Natural killer cell (primary cell): Measurements from ENCODE around the gene TBR1. TPM values are rescaled to one million over a fixed set of nuclear protein-coding genes. Genes with fewer than 3 reads are reported as not detected.

Source experiments
- ATAC-seq, 3 donors: fragments of 150-1000 bp in 2 of 3; fragments of 200-7000 bp in 1 of 3; cut with Tn5 transposase; 1 replicate in 1 of 3; 2 replicates in 2 of 3; pipeline ENCODE4 v1.10.0; 2021; ENCODE audit warnings: mild to moderate bottlenecking in 2 of 3, moderate library complexity in 2 of 3
- DNase-seq, 2 donors: peaks; one replicate each; pipeline versions ENCODE4 v3.0.0 to v3.0.0-alpha.2; 2013 to 2021; ENCODE audit warnings: mixed read lengths in 1 of 2
- H3K27ac ChIP-seq: one replicate; pipeline ENCODE4 v1.5.1; 2013; ENCODE audit warnings: mild to moderate bottlenecking, low read length
- H3K27me3 ChIP-seq: one replicate; pipeline ENCODE4 v1.6.1; 2013; ENCODE audit warnings: low read length; ENCODE audit not compliant: control insufficient read depth, insufficient read depth
- H3K36me3 ChIP-seq: one replicate; pipeline ENCODE4 v1.6.1; 2013; ENCODE audit warnings: low read length; ENCODE audit not compliant: control insufficient read depth, insufficient read depth
- H3K4me1 ChIP-seq: one replicate; pipeline ENCODE4 v1.6.1; 2013; ENCODE audit warnings: low read length; ENCODE audit not compliant: control insufficient read depth, insufficient read depth
- H3K4me3 ChIP-seq: one replicate; pipeline ENCODE4 v1.5.1; 2013; ENCODE audit warnings: low read length
- H3K9me3 ChIP-seq: one replicate; pipeline ENCODE4 v1.6.1; 2013; ENCODE audit warnings: low read length; ENCODE audit not compliant: control insufficient read depth, insufficient read depth
- H3K27ac Mint-ChIP-seq, 2 donors: one replicate each; pipeline ENCODE4 v1.8.0; 2022; ENCODE audit warnings: mild to moderate bottlenecking in 2 of 2, mixed read lengths in 2 of 2, moderate library complexity in 1 of 2
- H3K27me3 Mint-ChIP-seq, 2 donors: one replicate each; pipeline ENCODE4 v1.8.0; 2022; ENCODE audit warnings: low read depth in 2 of 2, mixed read lengths in 2 of 2
- H3K36me3 Mint-ChIP-seq: one replicate; pipeline ENCODE4 v1.8.0; 2022; ENCODE audit warnings: mixed read lengths
- H3K4me1 Mint-ChIP-seq, 2 donors: one replicate each; pipeline ENCODE4 v1.8.0; 2022; ENCODE audit warnings: mixed read lengths in 2 of 2
- H3K4me3 Mint-ChIP-seq: one replicate; pipeline ENCODE4 v1.8.0; 2022; ENCODE audit warnings: mild to moderate bottlenecking, moderate library complexity, mixed read lengths
- H3K9me3 Mint-ChIP-seq, 2 donors: one replicate each; pipeline ENCODE4 v1.8.0; 2022; ENCODE audit warnings: mixed read lengths in 2 of 2
- CTCF ChIP-seq: fragments of 200-600 bp; IDR thresholded peaks from one replicate; pipeline ENCODE4 v1.8.0; 2022; ENCODE audit warnings: antibody characterized with exemption
- WGBS: methylation state at CpG from one replicate; pipeline ENCODE4 v1.1.7; 2013; ENCODE audit warnings: missing lambda C conversion rate; ENCODE audit not compliant: insufficient coverage; 5-methylcytosine and 5-hydroxymethylcytosine counted together
- intact Hi-C: fragments of 100-400 bp; cut with micrococcal nuclease; formaldehyde crosslinking; loops from one replicate; pipeline ENCODE4 v1.14.2; 2022
- total RNA-seq, 4 donors: library from RNA; stranded (reverse); fragments of 120-200 nt in 1 of 4; gene quantifications; one replicate each; pipeline versions ENCODE4 v1.2.3 to v1.2.4, GENCODE V29; 2013 to 2022

The TBR1 gene
- total RNA-seq, 3 donors from 2014 or later (not counting 1 experiment from before 2014, with no cell fraction given): not detected

DNA sequence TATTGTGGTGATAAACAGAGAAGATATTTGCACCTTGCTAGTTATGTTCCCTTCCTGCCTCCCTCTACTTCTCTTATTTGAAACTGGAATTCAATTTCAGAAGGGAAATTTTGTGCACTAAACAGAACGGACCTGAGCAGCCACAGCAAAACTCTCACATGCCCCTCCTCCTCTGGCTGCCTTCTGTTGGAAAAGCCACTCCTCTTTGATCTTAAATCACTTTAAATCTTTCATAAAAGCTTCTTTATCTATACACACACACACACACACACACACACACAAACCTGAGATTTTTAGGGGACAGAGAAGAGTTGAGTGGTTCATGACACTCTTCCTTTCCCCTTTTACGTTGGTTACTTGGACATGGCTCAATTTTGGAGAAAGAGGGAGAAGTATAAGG is 5.6 kb downstream of the TBR1 start:
- no peak for TF ChIP-seq CTCF
- Mint-ChIP-seq H3K27ac (no peak overlapping the region), H3K36me3 (peaks cover 15% of the 10 kb centered on the region), H3K4me3 (no peak overlapping the region), H3K4me1 (peaks cover 23 to 46% of the 10 kb centered on the region in 2 donors), H3K9me3 (no peaks in the 10 kb centered on the region), H3K27me3 (peaks cover 74 to 92% of the 10 kb centered on the region in 2 donors)
- H3K4me3 ChIP-seq: no peak overlapping the region
- intact Hi-C loops: no loop called here
- 0% methylated on average over 1 of the region's 2 CpGs for WGBS
- H3K4me1 ChIP-seq: peaks cover 30% of the 10 kb centered on the region
- no peaks in the 10 kb centered on the region for H3K36me3 ChIP-seq
- DNase-seq (no peak), ATAC-seq (no peak)
- H3K27ac ChIP-seq: no peak overlapping the region
- H3K9me3 ChIP-seq: peaks cover 4% of the 10 kb centered on the region
- H3K27me3 ChIP-seq: peaks cover 78% of the 10 kb centered on the region

DNA sequence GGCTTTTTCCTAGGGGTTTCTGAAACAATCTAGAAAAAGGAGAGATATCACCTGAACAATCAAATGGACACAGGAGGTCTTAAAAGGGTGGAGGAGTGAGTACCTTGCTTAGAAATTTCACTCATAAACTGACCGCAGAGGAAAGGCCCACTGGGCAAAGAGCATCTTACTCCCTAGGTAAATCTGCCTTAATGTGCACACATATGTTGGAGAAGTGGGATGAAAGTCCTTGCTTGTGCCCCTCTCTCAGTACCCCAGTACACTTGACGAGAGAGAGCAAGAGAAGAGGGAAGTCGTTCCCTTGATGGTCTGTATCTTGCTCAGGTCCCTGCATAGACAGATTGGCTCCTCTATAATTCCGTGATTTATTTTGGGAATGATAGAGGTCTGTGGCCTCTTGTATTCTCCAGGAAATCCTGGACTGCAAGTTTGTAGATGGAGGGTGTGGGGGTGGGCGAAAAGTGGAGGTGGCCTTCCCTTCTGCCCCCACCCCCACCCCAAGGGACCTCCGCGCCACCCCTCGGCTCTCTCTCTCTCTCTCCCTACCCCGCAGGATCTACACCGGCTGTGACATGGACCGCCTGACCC is 6.8 kb downstream of the TBR1 start:
- H3K9me3 ChIP-seq: peaks cover 4% of the 10 kb centered on the region
- DNase-seq (no peak), ATAC-seq (no peak)
- TF ChIP-seq CTCF: no peak
- peaks cover 27 to 43% of the 10 kb centered on the region in 2 donors for H3K4me1 Mint-ChIP-seq
- 13% methylated on average over 10 of the region's 11 CpGs for WGBS
- no peak overlapping the region for H3K27ac ChIP-seq
- H3K27me3 ChIP-seq: peaks cover 79% of the 10 kb centered on the region
- H3K27ac Mint-ChIP-seq: no peak overlapping the region
- peaks cover 15% of the 10 kb centered on the region for H3K36me3 Mint-ChIP-seq
- H3K4me3 ChIP-seq: no peak overlapping the region
- H3K36me3 ChIP-seq: no peaks in the 10 kb centered on the region
- intact Hi-C loops: no loop called here
- H3K4me3 Mint-ChIP-seq: peak overlapping the region; percentile 62
- H3K27me3 Mint-ChIP-seq: peaks cover 70 to 89% of the 10 kb centered on the region in 2 donors
- H3K9me3 Mint-ChIP-seq: no peaks in the 10 kb centered on the region
- peaks cover 34% of the 10 kb centered on the region for H3K4me1 ChIP-seq

DNA sequence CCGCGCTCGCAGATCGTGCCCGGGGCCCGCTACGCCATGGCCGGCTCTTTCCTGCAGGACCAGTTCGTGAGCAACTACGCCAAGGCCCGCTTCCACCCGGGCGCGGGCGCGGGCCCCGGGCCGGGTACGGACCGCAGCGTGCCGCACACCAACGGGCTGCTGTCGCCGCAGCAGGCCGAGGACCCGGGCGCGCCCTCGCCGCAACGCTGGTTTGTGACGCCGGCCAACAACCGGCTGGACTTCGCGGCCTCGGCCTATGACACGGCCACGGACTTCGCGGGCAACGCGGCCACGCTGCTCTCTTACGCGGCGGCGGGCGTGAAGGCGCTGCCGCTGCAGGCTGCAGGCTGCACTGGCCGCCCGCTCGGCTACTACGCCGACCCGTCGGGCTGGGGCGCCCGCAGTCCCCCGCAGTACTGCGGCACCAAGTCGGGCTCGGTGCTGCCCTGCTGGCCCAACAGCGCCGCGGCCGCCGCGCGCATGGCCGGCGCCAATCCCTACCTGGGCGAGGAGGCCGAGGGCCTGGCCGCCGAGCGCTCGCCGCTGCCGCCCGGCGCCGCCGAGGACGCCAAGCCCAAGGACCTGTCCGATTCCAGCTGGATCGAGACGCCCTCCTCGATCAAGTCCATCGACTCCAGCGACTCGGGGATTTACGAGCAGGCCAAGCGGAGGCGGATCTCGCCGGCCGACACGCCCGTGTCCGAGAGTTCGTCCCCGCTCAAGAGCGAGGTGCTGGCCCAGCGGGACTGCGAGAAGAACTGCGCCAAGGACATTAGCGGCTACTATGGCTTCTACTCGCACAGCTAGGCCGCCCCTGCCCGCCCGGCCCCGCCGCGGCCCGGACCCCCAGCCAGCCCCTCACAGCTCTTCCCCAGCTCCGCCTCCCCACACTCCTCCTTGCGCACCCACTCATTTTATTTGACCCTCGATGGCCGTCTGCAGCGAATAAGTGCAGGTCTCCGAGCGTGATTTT is 7.6 kb downstream of the TBR1 start:
- no peak overlapping the region for H3K27ac ChIP-seq
- Mint-ChIP-seq H3K36me3 (peaks cover 15% of the 10 kb centered on the region), H3K9me3 (no peaks in the 10 kb centered on the region), H3K4me1 (peaks cover 26 to 36% of the 10 kb centered on the region in 2 donors), H3K27ac (no peak overlapping the region), H3K27me3 (peaks cover 67 to 84% of the 10 kb centered on the region in 2 donors), H3K4me3 (peak overlapping the region; percentile 73)
- H3K4me3 ChIP-seq: no peak overlapping the region
- peaks cover 34% of the 10 kb centered on the region for H3K4me1 ChIP-seq
- peak in 2 of 3 donors; percentile 29 to 54 for ATAC-seq
- 6% methylated on average over 125 of the region's 125 CpGs for WGBS
- peak in 1 of 2 donors; percentile 22 for DNase-seq
- H3K27me3 ChIP-seq: peaks cover 81% of the 10 kb centered on the region
- H3K9me3 ChIP-seq: peaks cover 4% of the 10 kb centered on the region
- intact Hi-C loops: no loop called here
- no peak for TF ChIP-seq CTCF
- H3K36me3 ChIP-seq: no peaks in the 10 kb centered on the region
